Uterus (tissue), 2 donors: ENCODE measurements around the gene TK2.

Experiments
- CTCF ChIP-seq, 4 experiments: fragments of 200-600 bp in 2 of 4; fragments of 450-650 bp in 2 of 4; sonication (generic) in 2 of 4; IDR thresholded peaks; one replicate each; pipeline ENCODE4 v1.5.1; 2016 to 2019; ENCODE audit warnings: antibody characterized with exemption in 4 of 4, mild to moderate bottlenecking in 2 of 4, moderate library complexity in 1 of 4
- POLR2A ChIP-seq, 2 donors: fragments of 450-650 bp; IDR thresholded peaks; one replicate each; pipeline ENCODE4 v1.6.1; 2016; ENCODE audit warnings: antibody characterized with exemption in 2 of 2, mild to moderate bottlenecking in 1 of 2, moderate library complexity in 1 of 2

GRCh38 chr16:66585481-66586239 lies 35.7 kb upstream of the TK2 start:
- TF ChIP-seq CTCF (IDR thresholded peaks at IDR 0.05), result no peak
- TF ChIP-seq POLR2A (IDR thresholded peaks at IDR 0.05), result no peak
